GM23338 (cell line): Measurements from ENCODE around the gene MLLT1.

Source experiments
- CREB1 ChIP-seq: fragments of 250-450 bp; sonication (Bioruptor Pico); IDR thresholded peaks from 2 replicates; pipeline ENCODE4 v1.5.0; 2020; ENCODE audit warnings: low read depth, mild to moderate bottlenecking, moderate library complexity
- ETS1 ChIP-seq: IDR thresholded peaks from 2 replicates; pipeline ENCODE4 v1.6.1; 2016; ENCODE audit warnings: antibody characterized with exemption
- EZH2 ChIP-seq: fragments of 200-600 bp; sonication (generic); IDR thresholded peaks from one replicate; pipeline ENCODE4 v1.8.0; 2017; ENCODE audit warnings: antibody characterized with exemption, mild to moderate bottlenecking, low read depth; ENCODE audit not compliant: unreplicated experiment
- JUNB ChIP-seq: IDR thresholded peaks from one replicate; pipeline ENCODE4 v1.6.1; 2016; ENCODE audit warnings: antibody characterized with exemption; ENCODE audit not compliant: unreplicated experiment
- NANOG ChIP-seq: IDR thresholded peaks from 2 replicates; pipeline ENCODE4 v1.6.1; 2016; ENCODE audit warnings: antibody characterized with exemption, borderline replicate concordance
- POLR2AphosphoS5 ChIP-seq: IDR thresholded peaks from 2 replicates; pipeline ENCODE4 v1.6.1; 2016; ENCODE audit warnings: antibody characterized with exemption, low read depth
- STAT1 ChIP-seq: IDR thresholded peaks from one replicate; pipeline ENCODE4 v1.6.1; 2016; ENCODE audit warnings: antibody characterized with exemption; ENCODE audit not compliant: unreplicated experiment
- ZNF114 ChIP-seq: fragments of 250-450 bp; sonication (Bioruptor Pico); IDR thresholded peaks from 2 replicates; pipeline ENCODE4 v1.5.0; 2020; ENCODE audit warnings: mild to moderate bottlenecking, moderate library complexity
- TF ChIP-seq, protein P1 (sequence below): IDR thresholded peaks from one replicate; pipeline ENCODE4 v1.6.1; 2018; ENCODE audit warnings: antibody characterized with exemption; ENCODE audit not compliant: unreplicated experiment
- TF ChIP-seq, protein P2 (sequence below), 2 experiments: fragments of 200-600 bp in 1 of 2; sonication (generic) in 1 of 2; conservative IDR thresholded peaks; 2 replicates each; pipeline versions ENCODE4 v1.5.1 to v1.6.1; 2016 to 2017; ENCODE audit warnings: antibody characterized with exemption in 2 of 2, low read depth in 2 of 2, mild to moderate bottlenecking in 2 of 2, moderate library complexity in 1 of 2

DNA sequence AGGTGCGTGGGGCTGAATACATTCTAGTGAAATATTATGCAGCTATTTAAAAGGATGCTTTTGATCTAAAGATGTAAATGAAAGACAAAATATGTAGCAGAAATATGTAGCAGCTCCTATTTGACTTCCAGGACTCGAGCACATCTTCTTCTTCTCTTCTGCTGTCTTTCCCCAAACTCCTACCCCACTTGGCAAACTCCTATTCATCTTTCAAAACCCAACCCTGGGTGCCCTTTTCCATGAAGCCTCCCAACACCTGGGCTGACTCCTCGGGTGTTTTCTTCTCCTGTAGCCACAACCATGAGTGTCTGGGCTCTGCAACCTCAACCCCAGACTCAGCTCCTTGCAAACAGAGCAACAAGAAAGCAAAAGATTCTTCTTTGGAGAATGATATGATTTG is 42.5 kb upstream of the MLLT1 start:
- no peak for TF ChIP-seq ZNF114
- no peak for TF ChIP-seq POLR2AphosphoS5
- TF ChIP-seq, protein P1, sequence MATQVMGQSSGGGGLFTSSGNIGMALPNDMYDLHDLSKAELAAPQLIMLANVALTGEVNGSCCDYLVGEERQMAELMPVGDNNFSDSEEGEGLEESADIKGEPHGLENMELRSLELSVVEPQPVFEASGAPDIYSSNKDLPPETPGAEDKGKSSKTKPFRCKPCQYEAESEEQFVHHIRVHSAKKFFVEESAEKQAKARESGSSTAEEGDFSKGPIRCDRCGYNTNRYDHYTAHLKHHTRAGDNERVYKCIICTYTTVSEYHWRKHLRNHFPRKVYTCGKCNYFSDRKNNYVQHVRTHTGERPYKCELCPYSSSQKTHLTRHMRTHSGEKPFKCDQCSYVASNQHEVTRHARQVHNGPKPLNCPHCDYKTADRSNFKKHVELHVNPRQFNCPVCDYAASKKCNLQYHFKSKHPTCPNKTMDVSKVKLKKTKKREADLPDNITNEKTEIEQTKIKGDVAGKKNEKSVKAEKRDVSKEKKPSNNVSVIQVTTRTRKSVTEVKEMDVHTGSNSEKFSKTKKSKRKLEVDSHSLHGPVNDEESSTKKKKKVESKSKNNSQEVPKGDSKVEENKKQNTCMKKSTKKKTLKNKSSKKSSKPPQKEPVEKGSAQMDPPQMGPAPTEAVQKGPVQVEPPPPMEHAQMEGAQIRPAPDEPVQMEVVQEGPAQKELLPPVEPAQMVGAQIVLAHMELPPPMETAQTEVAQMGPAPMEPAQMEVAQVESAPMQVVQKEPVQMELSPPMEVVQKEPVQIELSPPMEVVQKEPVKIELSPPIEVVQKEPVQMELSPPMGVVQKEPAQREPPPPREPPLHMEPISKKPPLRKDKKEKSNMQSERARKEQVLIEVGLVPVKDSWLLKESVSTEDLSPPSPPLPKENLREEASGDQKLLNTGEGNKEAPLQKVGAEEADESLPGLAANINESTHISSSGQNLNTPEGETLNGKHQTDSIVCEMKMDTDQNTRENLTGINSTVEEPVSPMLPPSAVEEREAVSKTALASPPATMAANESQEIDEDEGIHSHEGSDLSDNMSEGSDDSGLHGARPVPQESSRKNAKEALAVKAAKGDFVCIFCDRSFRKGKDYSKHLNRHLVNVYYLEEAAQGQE, result no peak
- TF ChIP-seq, protein P2, sequence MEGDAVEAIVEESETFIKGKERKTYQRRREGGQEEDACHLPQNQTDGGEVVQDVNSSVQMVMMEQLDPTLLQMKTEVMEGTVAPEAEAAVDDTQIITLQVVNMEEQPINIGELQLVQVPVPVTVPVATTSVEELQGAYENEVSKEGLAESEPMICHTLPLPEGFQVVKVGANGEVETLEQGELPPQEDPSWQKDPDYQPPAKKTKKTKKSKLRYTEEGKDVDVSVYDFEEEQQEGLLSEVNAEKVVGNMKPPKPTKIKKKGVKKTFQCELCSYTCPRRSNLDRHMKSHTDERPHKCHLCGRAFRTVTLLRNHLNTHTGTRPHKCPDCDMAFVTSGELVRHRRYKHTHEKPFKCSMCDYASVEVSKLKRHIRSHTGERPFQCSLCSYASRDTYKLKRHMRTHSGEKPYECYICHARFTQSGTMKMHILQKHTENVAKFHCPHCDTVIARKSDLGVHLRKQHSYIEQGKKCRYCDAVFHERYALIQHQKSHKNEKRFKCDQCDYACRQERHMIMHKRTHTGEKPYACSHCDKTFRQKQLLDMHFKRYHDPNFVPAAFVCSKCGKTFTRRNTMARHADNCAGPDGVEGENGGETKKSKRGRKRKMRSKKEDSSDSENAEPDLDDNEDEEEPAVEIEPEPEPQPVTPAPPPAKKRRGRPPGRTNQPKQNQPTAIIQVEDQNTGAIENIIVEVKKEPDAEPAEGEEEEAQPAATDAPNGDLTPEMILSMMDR (conservative IDR thresholded peaks at IDR 0.05; ENCODE audit: low read depth in 2 of 2), result no peak
- TF ChIP-seq EZH2, result no peak
- TF ChIP-seq STAT1, result no peak
- no peak for TF ChIP-seq NANOG
- no peak for TF ChIP-seq JUNB
- no peak for TF ChIP-seq CREB1 (CRISPR knock-in tag)
- TF ChIP-seq ETS1, result no peak
